ENCODE results near the gene BCAR3. TPM values are rescaled to one million over a fixed set of nuclear protein-coding genes. Genes with fewer than 3 reads are reported as not detected.
"Not testable (repeated sequence)": the region's sequence is repeated elsewhere in the genome, so short reads cannot be mapped to it uniquely, and the experiment has no call there.

BCAR3 gene
- polyA plus RNA-seq, 4 donors: 22.5 to 28.9 (median 25.2) TPM

GRCh38 chr1:93671099-93671621, 10.5 kb downstream of the BCAR3 start:
- no peak for DNase-seq (ENCODE audit: low read depth in 4 of 4, low spot score in 2 of 4)

- DNase-seq (ENCODE audit: low read depth in 4 of 4, low spot score in 2 of 4): no peak
Measured at GRCh38 chr1:93670141-93670540, 11.5 kb downstream of the BCAR3 start.

GRCh38 chr1:93669369-93669768, 12.3 kb downstream of the BCAR3 start:
- no peak for DNase-seq (ENCODE audit: low read depth in 4 of 4, low spot score in 2 of 4)

GRCh38 chr1:93668951-93669350, 12.7 kb downstream of the BCAR3 start:
- DNase-seq (ENCODE audit: low read depth in 4 of 4, low spot score in 2 of 4): no peak

- no peak for DNase-seq (ENCODE audit: low read depth in 4 of 4, low spot score in 2 of 4)
Measured at GRCh38 chr1:93668121-93668520, 13.5 kb downstream of the BCAR3 start.

- DNase-seq (ENCODE audit: low read depth in 4 of 4, low spot score in 2 of 4): no peak
Measured at GRCh38 chr1:93667642-93668041, 14.0 kb downstream of the BCAR3 start.

GRCh38 chr1:93666613-93667384, 14.8 kb downstream of the BCAR3 start:
- no peak for DNase-seq (ENCODE audit: low read depth in 4 of 4, low spot score in 2 of 4)

GRCh38 chr1:93665015-93665414, 16.6 kb downstream of the BCAR3 start:
- DNase-seq (ENCODE audit: low read depth in 4 of 4, low spot score in 2 of 4): no peak

- no peak for DNase-seq (ENCODE audit: low read depth in 4 of 4, low spot score in 2 of 4)
Measured at GRCh38 chr1:93663208-93663614, 18.4 kb downstream of the BCAR3 start.

- DNase-seq (ENCODE audit: low read depth in 4 of 4, low spot score in 2 of 4): no peak
Measured at GRCh38 chr1:93662481-93663207, 19.0 kb downstream of the BCAR3 start.

- DNase-seq (ENCODE audit: low read depth in 4 of 4, low spot score in 2 of 4): no peak
Measured at GRCh38 chr1:93661829-93662474, 19.7 kb downstream of the BCAR3 start.

- DNase-seq (ENCODE audit: low read depth in 4 of 4, low spot score in 2 of 4): not testable (repeated sequence)
Measured at GRCh38 chr1:93661341-93661740, 20.3 kb downstream of the BCAR3 start.

GRCh38 chr1:93659822-93660503, 21.7 kb downstream of the BCAR3 start:
- no peak for DNase-seq (ENCODE audit: low read depth in 4 of 4, low spot score in 2 of 4)

- no peak for DNase-seq (ENCODE audit: low read depth in 4 of 4, low spot score in 2 of 4)
Measured at GRCh38 chr1:93658188-93658587, 23.4 kb downstream of the BCAR3 start.

GRCh38 chr1:93656491-93656890, 25.1 kb downstream of the BCAR3 start:
- DNase-seq (ENCODE audit: low read depth in 4 of 4, low spot score in 2 of 4): no peak

GRCh38 chr1:93653656-93654055, 28.0 kb downstream of the BCAR3 start:
- no peak for DNase-seq (ENCODE audit: low read depth in 4 of 4, low spot score in 2 of 4)

- DNase-seq (ENCODE audit: low read depth in 4 of 4, low spot score in 2 of 4): no peak
Measured at GRCh38 chr1:93652323-93652949, 29.2 kb downstream of the BCAR3 start.

GRCh38 chr1:93651695-93652094, 29.9 kb downstream of the BCAR3 start:
- DNase-seq (ENCODE audit: low read depth in 4 of 4, low spot score in 2 of 4): no peak

- DNase-seq (ENCODE audit: low read depth in 4 of 4, low spot score in 2 of 4): not testable (repeated sequence)
Measured at GRCh38 chr1:93650159-93650558, 31.5 kb downstream of the BCAR3 start.

GRCh38 chr1:93649231-93649630, 32.4 kb downstream of the BCAR3 start:
- no peak for DNase-seq (ENCODE audit: low read depth in 4 of 4, low spot score in 2 of 4)
